Activated CD8-positive, alpha-beta memory T cell treated with anti-CD3 and anti-CD28 coated beads, Interleukin-2, amount 50 U/mL, for 24 hours (primary cell): Measurements from ENCODE around the gene SYCN.

ENCODE experiments used
- DNase-seq: peaks from one replicate; pipeline ENCODE4 v3.0.0-alpha.2; 2020; ENCODE audit errors: extremely low read depth

Gene SYCN

DNA sequence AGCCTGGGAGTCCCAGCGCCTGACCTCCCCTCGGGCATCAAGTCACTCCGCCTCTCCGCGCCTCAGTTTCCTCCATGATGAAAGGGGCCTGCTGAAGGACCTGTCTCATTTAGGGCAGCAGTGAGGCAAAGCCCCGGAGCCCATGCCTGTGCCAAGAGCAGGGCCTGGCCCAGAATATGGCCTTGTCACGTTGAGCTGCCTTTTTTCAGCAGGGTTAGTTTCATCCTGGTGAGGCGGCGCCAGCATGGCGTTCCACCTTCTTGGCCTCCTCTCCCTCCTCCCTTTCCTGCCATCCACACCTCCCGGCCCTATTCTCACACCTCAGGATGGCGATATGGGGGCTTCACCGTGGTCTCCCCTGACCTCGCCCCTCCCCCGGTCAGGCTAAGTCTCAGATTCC is 48.3 kb downstream of the SYCN start:
- no peak for DNase-seq

DNA sequence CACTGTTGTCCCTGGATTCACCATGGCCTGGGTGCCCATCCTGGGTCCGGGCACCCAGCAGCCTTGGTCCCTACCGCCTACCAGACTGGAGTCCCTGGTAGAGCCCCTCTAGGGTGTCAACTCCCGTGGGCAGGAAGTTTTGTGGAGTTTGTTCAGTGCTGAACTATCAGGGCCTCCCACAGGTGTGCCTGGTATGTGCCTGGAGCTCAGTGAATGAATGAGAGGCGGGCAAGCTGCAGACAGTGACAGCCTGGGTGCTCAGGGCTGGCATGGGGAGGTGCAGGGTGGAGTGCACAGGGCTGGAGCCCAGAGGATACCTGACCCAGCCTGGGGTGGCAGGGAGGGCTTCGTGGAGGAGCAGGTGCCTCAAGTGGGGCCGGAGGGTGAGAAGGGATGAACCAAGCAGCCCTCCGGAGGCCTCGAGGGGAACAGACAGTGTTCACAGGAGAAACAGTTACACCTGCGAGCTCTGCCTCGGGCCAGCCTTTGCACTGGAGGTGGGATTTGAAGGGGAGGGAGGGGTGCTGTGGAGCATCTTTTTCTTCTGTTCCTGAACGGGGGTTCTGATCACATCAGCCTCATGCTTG is 48.9 kb downstream of the SYCN start:
- no peak for DNase-seq

DNA sequence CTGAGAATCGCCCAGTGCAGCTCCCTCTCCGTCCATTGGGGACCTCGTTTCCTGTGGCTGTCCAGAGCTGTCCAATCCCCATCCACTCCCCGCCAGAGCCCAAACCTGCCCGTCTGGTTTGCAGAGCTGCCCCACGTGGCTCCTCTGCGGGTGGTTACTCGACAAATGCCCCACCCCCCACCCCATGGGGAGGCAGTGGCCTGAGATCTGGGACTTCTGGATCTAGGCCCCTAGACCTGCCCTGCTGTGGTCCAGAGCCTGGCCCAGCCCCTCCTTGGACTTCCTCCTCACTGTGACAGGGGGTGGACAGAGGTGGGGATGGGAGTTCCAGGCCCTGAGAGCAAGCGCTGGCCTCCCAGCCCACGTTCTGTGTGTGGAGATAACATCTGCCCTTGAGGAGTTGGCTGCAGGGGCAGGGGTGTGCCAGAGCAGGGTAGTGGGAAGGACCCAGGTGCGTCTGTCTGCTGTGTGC is 49.4 kb downstream of the SYCN start:
- DNase-seq: no peak

DNA sequence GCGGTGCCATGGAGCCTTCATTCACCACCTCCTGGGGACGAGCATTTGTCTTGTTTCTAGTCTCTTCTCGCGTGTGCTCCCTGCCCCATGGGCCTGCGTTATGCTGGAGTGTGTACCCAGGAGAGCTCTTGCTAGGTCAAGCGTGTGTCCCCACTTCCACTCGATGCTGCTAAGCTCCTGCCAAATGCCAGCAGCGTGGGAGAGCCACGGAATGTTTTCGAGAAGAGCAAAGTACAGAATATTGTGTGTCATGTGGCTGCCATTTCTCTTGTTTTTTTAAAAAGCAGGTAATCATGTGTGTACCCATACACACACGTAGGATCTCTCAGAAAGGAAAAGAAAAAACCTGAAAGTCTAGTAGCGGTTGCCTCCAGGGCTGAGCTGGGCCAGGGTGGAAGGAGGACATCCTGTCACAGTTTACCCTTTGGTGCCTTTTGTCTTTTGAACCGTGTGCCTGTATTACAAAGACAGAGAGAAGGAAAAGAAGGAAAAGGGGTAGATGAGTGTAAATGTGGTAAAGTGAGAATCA is 49.9 kb downstream of the SYCN start:
- DNase-seq: no peak
